Neural cell (in vitro differentiated cells): ENCODE results near the gene ZPLD1.

Experiments
- EP300 ChIP-seq: fragments of 450-650 bp; conservative IDR thresholded peaks from 2 replicates; pipeline ENCODE4 v1.6.1; 2014; ENCODE audit warnings: antibody characterized with exemption, mild to moderate bottlenecking, moderate library complexity; ENCODE audit not compliant: poor library complexity, severe bottlenecking
- EZH2 ChIP-seq: fragments of 200-600, 300-800 bp; shearing (Covaris generic), sonication (generic); IDR thresholded peaks from 2 replicates; pipeline ENCODE4 v1.6.1; 2014; ENCODE audit warnings: antibody characterized with exemption, low read length, borderline replicate concordance, mild to moderate bottlenecking; ENCODE audit not compliant: insufficient read depth, poor library complexity, severe bottlenecking
- MXI1 ChIP-seq: fragments of 450-650 bp; conservative IDR thresholded peaks from 2 replicates; pipeline ENCODE4 v1.6.1; 2014; ENCODE audit warnings: antibody characterized with exemption, mild to moderate bottlenecking; ENCODE audit not compliant: poor library complexity, severe bottlenecking
- POLR2AphosphoS5 ChIP-seq: IDR thresholded peaks from 2 replicates; pipeline ENCODE4 v1.6.1; 2012
- RAD21 ChIP-seq: fragments of 450-650 bp; conservative IDR thresholded peaks from 2 replicates; pipeline ENCODE4 v1.6.1; 2014; ENCODE audit warnings: antibody characterized with exemption, mild to moderate bottlenecking, moderate library complexity
- SMC3 ChIP-seq: fragments of 450-650 bp; conservative IDR thresholded peaks from 2 replicates; pipeline ENCODE4 v1.6.1; 2014; ENCODE audit warnings: antibody characterized with exemption, mild to moderate bottlenecking, moderate library complexity; ENCODE audit not compliant: poor library complexity
- TAF1 ChIP-seq: IDR thresholded peaks from 2 replicates; pipeline ENCODE4 v1.6.1; 2012; ENCODE audit warnings: low read depth
- TF ChIP-seq, protein P1 (sequence below): IDR thresholded peaks from 2 replicates; pipeline ENCODE4 v1.6.1; 2012; ENCODE audit warnings: borderline replicate concordance
- TF ChIP-seq, protein P2 (sequence below): fragments of 450-650 bp; IDR thresholded peaks from 2 replicates; pipeline ENCODE4 v1.5.1; 2014; ENCODE audit warnings: antibody characterized with exemption, mild to moderate bottlenecking, moderate library complexity; ENCODE audit not compliant: poor library complexity, severe bottlenecking

DNA sequence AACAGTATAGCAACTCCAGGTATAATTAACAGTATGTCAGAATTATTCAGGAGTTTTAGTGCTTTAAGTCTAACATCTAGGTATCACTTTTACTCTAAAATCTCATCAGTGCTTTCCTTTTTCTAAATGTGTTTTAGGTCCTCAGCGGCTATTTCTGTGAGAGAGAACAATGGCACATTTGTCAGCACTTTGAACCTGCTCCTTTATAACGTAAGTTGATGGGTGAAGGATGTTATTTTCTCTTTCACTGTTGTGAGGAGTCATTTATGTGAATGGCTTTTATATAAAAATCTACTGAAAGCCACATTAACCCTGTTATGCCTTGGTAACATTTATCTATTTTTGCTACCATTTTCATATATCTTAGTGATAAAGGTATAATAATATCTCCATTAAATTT, 22.8 kb downstream of the ZPLD1 start:
- TF ChIP-seq, protein P1, sequence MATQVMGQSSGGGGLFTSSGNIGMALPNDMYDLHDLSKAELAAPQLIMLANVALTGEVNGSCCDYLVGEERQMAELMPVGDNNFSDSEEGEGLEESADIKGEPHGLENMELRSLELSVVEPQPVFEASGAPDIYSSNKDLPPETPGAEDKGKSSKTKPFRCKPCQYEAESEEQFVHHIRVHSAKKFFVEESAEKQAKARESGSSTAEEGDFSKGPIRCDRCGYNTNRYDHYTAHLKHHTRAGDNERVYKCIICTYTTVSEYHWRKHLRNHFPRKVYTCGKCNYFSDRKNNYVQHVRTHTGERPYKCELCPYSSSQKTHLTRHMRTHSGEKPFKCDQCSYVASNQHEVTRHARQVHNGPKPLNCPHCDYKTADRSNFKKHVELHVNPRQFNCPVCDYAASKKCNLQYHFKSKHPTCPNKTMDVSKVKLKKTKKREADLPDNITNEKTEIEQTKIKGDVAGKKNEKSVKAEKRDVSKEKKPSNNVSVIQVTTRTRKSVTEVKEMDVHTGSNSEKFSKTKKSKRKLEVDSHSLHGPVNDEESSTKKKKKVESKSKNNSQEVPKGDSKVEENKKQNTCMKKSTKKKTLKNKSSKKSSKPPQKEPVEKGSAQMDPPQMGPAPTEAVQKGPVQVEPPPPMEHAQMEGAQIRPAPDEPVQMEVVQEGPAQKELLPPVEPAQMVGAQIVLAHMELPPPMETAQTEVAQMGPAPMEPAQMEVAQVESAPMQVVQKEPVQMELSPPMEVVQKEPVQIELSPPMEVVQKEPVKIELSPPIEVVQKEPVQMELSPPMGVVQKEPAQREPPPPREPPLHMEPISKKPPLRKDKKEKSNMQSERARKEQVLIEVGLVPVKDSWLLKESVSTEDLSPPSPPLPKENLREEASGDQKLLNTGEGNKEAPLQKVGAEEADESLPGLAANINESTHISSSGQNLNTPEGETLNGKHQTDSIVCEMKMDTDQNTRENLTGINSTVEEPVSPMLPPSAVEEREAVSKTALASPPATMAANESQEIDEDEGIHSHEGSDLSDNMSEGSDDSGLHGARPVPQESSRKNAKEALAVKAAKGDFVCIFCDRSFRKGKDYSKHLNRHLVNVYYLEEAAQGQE, result no peak
- TF ChIP-seq, protein P2, sequence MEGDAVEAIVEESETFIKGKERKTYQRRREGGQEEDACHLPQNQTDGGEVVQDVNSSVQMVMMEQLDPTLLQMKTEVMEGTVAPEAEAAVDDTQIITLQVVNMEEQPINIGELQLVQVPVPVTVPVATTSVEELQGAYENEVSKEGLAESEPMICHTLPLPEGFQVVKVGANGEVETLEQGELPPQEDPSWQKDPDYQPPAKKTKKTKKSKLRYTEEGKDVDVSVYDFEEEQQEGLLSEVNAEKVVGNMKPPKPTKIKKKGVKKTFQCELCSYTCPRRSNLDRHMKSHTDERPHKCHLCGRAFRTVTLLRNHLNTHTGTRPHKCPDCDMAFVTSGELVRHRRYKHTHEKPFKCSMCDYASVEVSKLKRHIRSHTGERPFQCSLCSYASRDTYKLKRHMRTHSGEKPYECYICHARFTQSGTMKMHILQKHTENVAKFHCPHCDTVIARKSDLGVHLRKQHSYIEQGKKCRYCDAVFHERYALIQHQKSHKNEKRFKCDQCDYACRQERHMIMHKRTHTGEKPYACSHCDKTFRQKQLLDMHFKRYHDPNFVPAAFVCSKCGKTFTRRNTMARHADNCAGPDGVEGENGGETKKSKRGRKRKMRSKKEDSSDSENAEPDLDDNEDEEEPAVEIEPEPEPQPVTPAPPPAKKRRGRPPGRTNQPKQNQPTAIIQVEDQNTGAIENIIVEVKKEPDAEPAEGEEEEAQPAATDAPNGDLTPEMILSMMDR, result no peak
- TF ChIP-seq MXI1, result no peak
- TF ChIP-seq SMC3, result no peak
- no peak for TF ChIP-seq RAD21
- TF ChIP-seq TAF1, result no peak
- no peak for TF ChIP-seq EZH2
- peak; percentile 49 for TF ChIP-seq POLR2AphosphoS5
- peak; percentile 58 for TF ChIP-seq EP300
